Prostate gland (tissue), 2 donors: ENCODE measurements around the gene DNASE1. TPM values are rescaled to one million over a fixed set of nuclear protein-coding genes. Genes with fewer than 3 reads are reported as not detected.

Experiments
- DNase-seq: peaks from one replicate; pipeline ENCODE4 v3.0.0-alpha.2; 2019; ENCODE audit warnings: low spot score
- H3K27ac ChIP-seq, 2 donors: fragments of 200-600 bp; sonication (generic); 2 replicates each; pipeline ENCODE4 v1.5.1; 2017 to 2019
- H3K27me3 ChIP-seq: fragments of 200-600 bp; sonication (generic); replicated peaks from 2 replicates; pipeline ENCODE4 v1.5.1; 2019; ENCODE audit not compliant: insufficient read depth
- H3K36me3 ChIP-seq, 2 donors: fragments of 200-600 bp; sonication (generic); 1 replicate in 1 of 2; 2 replicates in 1 of 2; pipeline versions ENCODE4 v1.5.1 to v1.8.1; 2017 to 2019
- H3K4me1 ChIP-seq: fragments of 200-600 bp; sonication (generic); replicated peaks from 2 replicates; pipeline ENCODE4 v1.5.1; 2019
- H3K4me3 ChIP-seq, 2 donors: fragments of 200-600 bp; sonication (generic); 2 replicates each; pipeline ENCODE4 v1.5.1; 2017 to 2019
- H3K9me3 ChIP-seq: fragments of 200-600 bp; sonication (generic); 2 replicates; pipeline ENCODE4 v1.5.1; 2017
- CTCF ChIP-seq, 4 experiments: fragments of 200-600 bp in 2 of 4; fragments of 450-650 bp in 2 of 4; sonication (generic) in 2 of 4; IDR thresholded peaks; 1 replicate in 3 of 4; 2 replicates in 1 of 4; pipeline ENCODE4 v1.5.1; 2016 to 2019; ENCODE audit warnings: antibody characterized with exemption in 4 of 4, mild to moderate bottlenecking in 2 of 4, moderate library complexity in 2 of 4
- POLR2A ChIP-seq: fragments of 450-650 bp; IDR thresholded peaks from one replicate; pipeline ENCODE4 v1.6.1; 2016; ENCODE audit warnings: antibody characterized with exemption, mild to moderate bottlenecking
- POLR2AphosphoS5 ChIP-seq: sonication (generic); formaldehyde crosslinking; IDR thresholded peaks from one replicate; pipeline ENCODE4 v1.6.1; 2017; ENCODE audit warnings: antibody characterized with exemption
- WGBS: methylation state at CpG from one replicate; pipeline ENCODE4 v1.1.5; 2018; 5-methylcytosine and 5-hydroxymethylcytosine counted together
- intact Hi-C: fragments of 100-400 bp; cut with DNase I; formaldehyde crosslinking; loops from one replicate; pipeline ENCODE4 v1.14.2; 2022
- total RNA-seq, 2 donors: library from RNA; depleted of rRNA; stranded (reverse); fragments of >200 nt; gene quantifications; one replicate each; pipeline ENCODE4 v1.1.0, GENCODE V29; 2016

DNASE1 gene
- total RNA-seq, 2 donors from 2014 or later: 41.9 to 50.6 TPM

GRCh38 chr16:3638916-3639644 lies 15.4 kb upstream of the DNASE1 start:
- intact Hi-C loops: no loop called here
- H3K27ac ChIP-seq: no peak overlapping the region
- no peak for TF ChIP-seq CTCF (IDR thresholded peaks at IDR 0.05)
- no peak for TF ChIP-seq POLR2A
- no peak for TF ChIP-seq POLR2AphosphoS5
- H3K4me3 ChIP-seq: no peak overlapping the region
- H3K27me3 ChIP-seq: no peaks in the 10 kb centered on the region
- H3K9me3 ChIP-seq: no peaks in the 10 kb centered on the region
- no peak for DNase-seq
- H3K36me3 ChIP-seq: no peaks in the 10 kb centered on the region
- WGBS: 98% methylated on average over 13 of the region's 13 CpGs
- H3K4me1 ChIP-seq: peaks cover 8% of the 10 kb centered on the region

GRCh38 chr16:3640207-3640606 lies 14.3 kb upstream of the DNASE1 start:
- H3K27me3 ChIP-seq: no peaks in the 10 kb centered on the region
- H3K27ac ChIP-seq: no peak overlapping the region
- TF ChIP-seq CTCF (IDR thresholded peaks at IDR 0.05): no peak
- TF ChIP-seq POLR2A: no peak
- no peak for TF ChIP-seq POLR2AphosphoS5
- H3K4me1 ChIP-seq: peaks cover 11% of the 10 kb centered on the region
- no peaks in the 10 kb centered on the region for H3K9me3 ChIP-seq
- 92% methylated on average over 3 of the region's 3 CpGs for WGBS
- no peak overlapping the region for H3K4me3 ChIP-seq
- no peak for DNase-seq
- intact Hi-C loops: no loop called here
- H3K36me3 ChIP-seq: no peaks in the 10 kb centered on the region

GRCh38 chr16:3640632-3641501 lies 13.6 kb upstream of the DNASE1 start:
- no peak for TF ChIP-seq POLR2AphosphoS5
- intact Hi-C loops: no loop called here
- no peaks in the 10 kb centered on the region for H3K27me3 ChIP-seq
- no peak overlapping the region for H3K4me3 ChIP-seq
- no peaks in the 10 kb centered on the region for H3K9me3 ChIP-seq
- H3K36me3 ChIP-seq: no peaks in the 10 kb centered on the region
- H3K4me1 ChIP-seq: peaks cover 17% of the 10 kb centered on the region
- peak overlapping the region in 1 of 2 donors; percentile 80 for H3K27ac ChIP-seq
- 97% methylated on average over 17 of the region's 17 CpGs for WGBS
- no peak for DNase-seq

GRCh38 chr16:3641801-3642396 lies 12.6 kb upstream of the DNASE1 start:
- WGBS: 95% methylated on average over 9 of the region's 9 CpGs
- TF ChIP-seq CTCF (IDR thresholded peaks at IDR 0.05) (no peak), POLR2A (no peak), POLR2AphosphoS5 (no peak)
- intact Hi-C loops: no loop called here
- no peak for DNase-seq
- Histone ChIP-seq H3K9me3 (no peaks in the 10 kb centered on the region), H3K4me3 (no peak overlapping the region), H3K36me3 (no peaks in the 10 kb centered on the region), H3K4me1 (peaks cover 23% of the 10 kb centered on the region), H3K27ac (peak overlapping the region; percentile 62 to 80), H3K27me3 (no peaks in the 10 kb centered on the region)

- Histone ChIP-seq H3K9me3 (no peaks in the 10 kb centered on the region), H3K4me3 (peak overlapping the region; percentile 3 to 32), H3K27me3 (no peaks in the 10 kb centered on the region), H3K4me1 (peaks cover 27% of the 10 kb centered on the region), H3K36me3 (no peaks in the 10 kb centered on the region), H3K27ac (peak overlapping the region; percentile 62 to 80)
- DNase-seq: peak; percentile 85
- TF ChIP-seq POLR2A: no peak
- TF ChIP-seq POLR2AphosphoS5: peak; percentile 84
- TF ChIP-seq CTCF (IDR thresholded peaks at IDR 0.05): peak in 1 of 4 experiments; percentile 11
- intact Hi-C loops: no loop called here
- WGBS: 51% methylated on average over 21 of the region's 21 CpGs
Observed at GRCh38 chr16:3642397-3643094, 11.9 kb upstream of the DNASE1 start.
